Activated CD8-positive, alpha-beta T cell treated with anti-CD3 and anti-CD28 coated beads, Interleukin-2, amount 10 ng/mL, durations not matched to agents 7 days and 5 days (primary cell): ENCODE results near the gene EDC3. TPM values are rescaled to one million over a fixed set of nuclear protein-coding genes. Genes with fewer than 3 reads are reported as not detected.
"Not testable (repeated sequence)": the region's sequence is repeated elsewhere in the genome, so short reads cannot be mapped to it uniquely, and the experiment has no call there.

Experiments
- ATAC-seq: fragments of 150-1000 bp; cut with Tn5 transposase; one replicate; pipeline ENCODE4 v1.10.0; 2021; ENCODE audit warnings: moderate library complexity
- CTCF ChIA-PET: fragments of 350-600 bp; sonication (Branson Sonifier 250); formaldehyde crosslinking; loops from one replicate; lab custom pipeline; 2021; ENCODE audit warnings: antibody characterized with exemption; lab: Charles Lee
- POLR2A ChIA-PET: fragments of 350-600 bp; sonication (Branson Sonifier 250); formaldehyde crosslinking; loops from one replicate; lab custom pipeline; 2021; ENCODE audit warnings: antibody characterized with exemption; lab: Charles Lee
- DNase-seq: peaks from one replicate; pipeline ENCODE4 v3.0.0-alpha.2; 2020
- H3K27ac Mint-ChIP-seq: one replicate; pipeline ENCODE4 v1.8.0; 2021; ENCODE audit warnings: mild to moderate bottlenecking, mixed read lengths
- H3K27me3 Mint-ChIP-seq: one replicate; pipeline ENCODE4 v1.8.0; 2021; ENCODE audit warnings: low read depth, mixed read lengths
- H3K36me3 Mint-ChIP-seq: one replicate; pipeline ENCODE4 v1.8.0; 2021; ENCODE audit warnings: low read depth, mixed read lengths
- H3K4me1 Mint-ChIP-seq: one replicate; pipeline ENCODE4 v1.8.0; 2021; ENCODE audit warnings: low read depth, mixed read lengths
- H3K4me3 Mint-ChIP-seq: one replicate; pipeline ENCODE4 v1.8.0; 2021; ENCODE audit warnings: mild to moderate bottlenecking, mixed read lengths
- H3K9me3 Mint-ChIP-seq: one replicate; pipeline ENCODE4 v1.8.0; 2022; ENCODE audit warnings: mixed read lengths; ENCODE audit not compliant: insufficient read depth
- total RNA-seq, 2 experiments: library from RNA; stranded (reverse); gene quantifications; one replicate each; pipeline ENCODE4 v1.2.3, GENCODE V29; 2021

Gene EDC3
- total RNA-seq, 2 experiments from 2014 or later = 40.4 to 41.6 TPM

DNA sequence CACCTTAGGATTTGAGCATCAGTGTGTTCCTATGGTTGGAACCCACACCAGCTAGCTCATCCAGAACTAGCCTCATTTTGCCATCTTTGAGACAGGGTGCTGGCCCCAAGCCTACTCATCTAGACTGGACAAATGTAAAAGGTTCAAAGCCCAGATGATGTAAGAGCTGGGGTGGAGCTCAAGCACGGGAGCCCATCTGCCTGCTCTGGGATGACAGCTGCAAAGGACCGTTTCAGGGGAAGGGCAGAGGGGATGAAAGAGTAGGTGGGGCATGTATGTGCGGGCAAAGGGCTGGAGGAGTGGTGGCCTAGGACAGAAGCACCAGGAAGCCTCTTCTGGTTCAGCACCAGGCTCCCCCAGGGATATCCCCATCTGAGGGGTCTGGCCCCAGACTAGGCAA lies 64.4 kb downstream of the EDC3 start:
- Mint-ChIP-seq H3K36me3 (peaks cover 48% of the 10 kb centered on the region), H3K4me1 (peaks cover 18% of the 10 kb centered on the region), H3K27me3 (no peaks in the 10 kb centered on the region), H3K4me3 (no peak overlapping the region), H3K9me3 (no peaks in the 10 kb centered on the region), H3K27ac (no peak overlapping the region)
- ChIA-PET POLR2A (interaction anchor here (0.6 to 1.8 kb wide), 6 partner anchors 8 to 150 kb away, joined by 3 to 4 read pairs (median 4); partner anchors contain the start of gene ARID3B), CTCF (interaction anchor here (0.7 to 19.3 kb wide), 26 partner anchors 10 to 318 kb away, joined by 3 to 508 read pairs (median 6); partner anchors contain the start of genes CLK3 and CSK)
- ATAC-seq = no peak
- DNase-seq = no peak

- Mint-ChIP-seq H3K9me3 (no peaks in the 10 kb centered on the region), H3K27ac (peak overlapping the region; percentile 18), H3K36me3 (peaks cover 48% of the 10 kb centered on the region), H3K4me3 (no peak overlapping the region), H3K4me1 (peaks cover 21% of the 10 kb centered on the region), H3K27me3 (no peaks in the 10 kb centered on the region)
- no peak for DNase-seq
- ChIA-PET CTCF (interaction anchor here (0.8 to 19.3 kb wide), 14 partner anchors 10 to 319 kb away, joined by 3 to 508 read pairs (median 12); partner anchors contain the start of genes CLK3 and CSK), POLR2A (interaction anchor here (0.8 to 1.8 kb wide), 3 partner anchors 9 to 90 kb away, joined by 3 to 4 read pairs (median 4); partner anchors contain the start of gene ARID3B)
- ATAC-seq = no peak
These were observed 64.8 kb downstream of the EDC3 start for GRCh38 chr15:74631087-74631385.

DNA sequence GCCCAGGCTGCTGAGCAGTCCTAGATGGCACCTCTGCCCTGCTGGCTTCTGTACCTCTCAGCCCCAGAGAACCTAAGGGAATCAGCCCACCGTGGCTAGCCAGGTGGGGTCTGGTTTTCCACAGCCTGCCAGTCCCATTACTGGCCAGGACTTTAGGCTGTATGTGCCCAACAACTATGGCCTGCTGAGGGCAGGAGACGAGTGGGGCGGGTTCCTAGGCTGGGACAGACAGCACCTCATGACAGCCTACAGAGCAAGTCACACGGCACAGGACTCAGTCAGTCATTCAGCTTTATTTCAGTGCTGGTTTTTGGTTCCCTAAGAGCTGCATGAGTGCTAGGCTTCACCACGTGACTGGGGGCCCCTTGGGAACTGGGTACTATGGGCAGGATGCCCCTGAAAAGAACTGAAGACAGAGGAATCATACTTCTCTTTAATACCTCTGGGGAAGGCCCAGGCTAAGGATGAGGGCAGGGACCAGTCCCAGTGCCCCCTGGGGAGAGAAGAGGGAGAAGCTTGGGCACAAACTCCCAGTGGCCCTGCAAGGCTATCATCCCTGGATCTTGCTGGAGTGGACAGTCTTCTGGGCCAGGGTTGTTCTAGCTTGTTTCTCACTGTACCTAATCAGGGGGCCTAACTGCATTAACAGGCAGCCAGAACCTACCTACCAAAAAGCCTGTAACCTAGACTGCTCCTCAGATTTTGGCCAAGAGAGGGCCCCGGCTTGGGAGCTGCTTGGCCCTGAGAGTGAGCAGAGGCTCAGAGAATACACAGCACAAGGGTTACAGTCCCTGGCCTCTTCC lies 65.3 kb downstream of the EDC3 start:
- Mint-ChIP-seq H3K4me3 (no peak overlapping the region), H3K27me3 (no peaks in the 10 kb centered on the region), H3K27ac (peak overlapping the region; percentile 53), H3K4me1 (peaks cover 27% of the 10 kb centered on the region), H3K9me3 (no peaks in the 10 kb centered on the region), H3K36me3 (peaks cover 50% of the 10 kb centered on the region)
- ATAC-seq (no peak), DNase-seq (no peak)
- ChIA-PET CTCF (interaction anchor here (1.3 to 19.3 kb wide), 11 partner anchors 11 to 319 kb away, joined by 4 to 508 read pairs (median 14); partner anchors contain the start of genes CLK3 and CSK), POLR2A (interaction anchor here (1.7 kb wide), 1 partner anchor 8 kb away, joined by 4 read pairs; no protein-coding TSS in a partner anchor)

DNA sequence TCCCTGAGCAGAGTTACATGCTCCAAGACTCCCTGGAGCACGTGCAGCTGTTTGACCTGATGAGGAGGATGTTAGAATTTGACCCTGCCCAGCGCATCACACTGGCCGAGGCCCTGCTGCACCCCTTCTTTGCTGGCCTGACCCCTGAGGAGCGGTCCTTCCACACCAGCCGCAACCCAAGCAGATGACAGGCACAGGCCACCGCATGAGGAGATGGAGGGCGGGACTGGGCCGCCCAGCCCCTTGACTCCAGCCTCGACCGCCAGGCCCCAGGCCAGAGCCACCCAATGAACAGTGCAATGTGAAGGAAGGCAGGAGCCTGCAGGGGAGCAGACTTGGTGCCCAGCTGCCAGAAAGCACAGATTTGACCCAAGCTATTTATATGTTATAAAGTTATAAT lies 66.1 kb downstream of the EDC3 start:
- POLR2A ChIA-PET, H3K4me3 Mint-ChIP-seq, ATAC-seq, H3K9me3 Mint-ChIP-seq, DNase-seq, H3K27me3 Mint-ChIP-seq, H3K27ac Mint-ChIP-seq: not testable (repeated sequence)
- peaks cover 30% of the 10 kb centered on the region for H3K4me1 Mint-ChIP-seq
- CTCF ChIA-PET = interaction anchor here (6.3 to 19.3 kb wide), 3 partner anchors 10 to 257 kb away, joined by 82 to 508 read pairs (median 228); partner anchors contain the start of gene CLK3
- H3K36me3 Mint-ChIP-seq = peaks cover 56% of the 10 kb centered on the region

GRCh38 chr15:74628949-74629348 lies 66.9 kb downstream of the EDC3 start:
- DNase-seq = no peak
- ChIA-PET POLR2A (interaction anchor here (1.0 kb wide), 1 partner anchor 11 kb away, joined by 5 read pairs; no protein-coding TSS in a partner anchor), CTCF (interaction anchor here (1.1 to 11.6 kb wide), 3 partner anchors 10 to 142 kb away, joined by 3 to 228 read pairs (median 5); partner anchors contain the start of gene CLK3)
- H3K36me3 Mint-ChIP-seq = peaks cover 63% of the 10 kb centered on the region
- no peaks in the 10 kb centered on the region for H3K9me3 Mint-ChIP-seq
- H3K27ac Mint-ChIP-seq = peak overlapping the region; percentile 84
- H3K27me3 Mint-ChIP-seq = no peaks in the 10 kb centered on the region
- ATAC-seq = no peak
- H3K4me1 Mint-ChIP-seq = peaks cover 30% of the 10 kb centered on the region
- no peak overlapping the region for H3K4me3 Mint-ChIP-seq

GRCh38 chr15:74628199-74628598 lies 67.6 kb downstream of the EDC3 start:
- H3K27ac Mint-ChIP-seq = peak overlapping the region; percentile 84
- ChIA-PET CTCF (interaction anchor here (1.0 to 11.6 kb wide), 4 partner anchors 9 to 143 kb away, joined by 3 to 228 read pairs (median 4); partner anchors contain the start of gene CLK3), POLR2A (interaction anchor here (1.0 to 1.6 kb wide), 2 partner anchors 10 to 159 kb away, joined by 3 to 5 read pairs; no protein-coding TSS in a partner anchor)
- H3K4me1 Mint-ChIP-seq = peaks cover 30% of the 10 kb centered on the region
- DNase-seq = no peak
- no peak overlapping the region for H3K4me3 Mint-ChIP-seq
- peaks cover 69% of the 10 kb centered on the region for H3K36me3 Mint-ChIP-seq
- ATAC-seq = no peak
- no peaks in the 10 kb centered on the region for H3K27me3 Mint-ChIP-seq
- H3K9me3 Mint-ChIP-seq = no peaks in the 10 kb centered on the region

DNA sequence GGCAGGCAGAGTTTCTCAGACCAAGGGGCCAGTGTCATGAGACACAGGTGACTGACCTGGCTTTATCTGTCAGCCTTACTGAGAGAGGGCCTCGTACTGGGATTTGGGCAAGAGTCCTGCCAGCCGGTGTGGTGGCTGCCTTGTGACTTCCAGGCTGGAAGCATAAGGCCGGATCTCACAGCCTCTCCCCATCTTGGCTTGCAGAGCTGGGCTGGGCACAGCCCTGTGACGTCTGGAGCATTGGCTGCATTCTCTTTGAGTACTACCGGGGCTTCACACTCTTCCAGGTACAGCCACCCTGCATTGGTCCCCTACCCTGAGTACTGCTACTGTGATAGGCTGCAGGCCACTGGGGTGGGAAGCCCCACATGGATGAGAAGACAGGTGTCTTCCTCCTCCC lies 68.1 kb downstream of the EDC3 start:
- DNase-seq (no peak), ATAC-seq (no peak)
- no peaks in the 10 kb centered on the region for H3K27me3 Mint-ChIP-seq
- H3K9me3 Mint-ChIP-seq = no peaks in the 10 kb centered on the region
- H3K36me3 Mint-ChIP-seq = peaks cover 73% of the 10 kb centered on the region
- ChIA-PET CTCF (interaction anchor here (1.0 to 11.6 kb wide), 8 partner anchors 9 to 255 kb away, joined by 3 to 228 read pairs (median 5); partner anchors contain the start of gene CLK3), POLR2A (interaction anchor here (1.0 to 1.9 kb wide), 5 partner anchors 9 to 307 kb away, joined by 3 to 10 read pairs (median 3); partner anchors contain the start of gene CLK3)
- peaks cover 30% of the 10 kb centered on the region for H3K4me1 Mint-ChIP-seq
- H3K4me3 Mint-ChIP-seq = no peak overlapping the region
- H3K27ac Mint-ChIP-seq = peak overlapping the region; percentile 84

DNA sequence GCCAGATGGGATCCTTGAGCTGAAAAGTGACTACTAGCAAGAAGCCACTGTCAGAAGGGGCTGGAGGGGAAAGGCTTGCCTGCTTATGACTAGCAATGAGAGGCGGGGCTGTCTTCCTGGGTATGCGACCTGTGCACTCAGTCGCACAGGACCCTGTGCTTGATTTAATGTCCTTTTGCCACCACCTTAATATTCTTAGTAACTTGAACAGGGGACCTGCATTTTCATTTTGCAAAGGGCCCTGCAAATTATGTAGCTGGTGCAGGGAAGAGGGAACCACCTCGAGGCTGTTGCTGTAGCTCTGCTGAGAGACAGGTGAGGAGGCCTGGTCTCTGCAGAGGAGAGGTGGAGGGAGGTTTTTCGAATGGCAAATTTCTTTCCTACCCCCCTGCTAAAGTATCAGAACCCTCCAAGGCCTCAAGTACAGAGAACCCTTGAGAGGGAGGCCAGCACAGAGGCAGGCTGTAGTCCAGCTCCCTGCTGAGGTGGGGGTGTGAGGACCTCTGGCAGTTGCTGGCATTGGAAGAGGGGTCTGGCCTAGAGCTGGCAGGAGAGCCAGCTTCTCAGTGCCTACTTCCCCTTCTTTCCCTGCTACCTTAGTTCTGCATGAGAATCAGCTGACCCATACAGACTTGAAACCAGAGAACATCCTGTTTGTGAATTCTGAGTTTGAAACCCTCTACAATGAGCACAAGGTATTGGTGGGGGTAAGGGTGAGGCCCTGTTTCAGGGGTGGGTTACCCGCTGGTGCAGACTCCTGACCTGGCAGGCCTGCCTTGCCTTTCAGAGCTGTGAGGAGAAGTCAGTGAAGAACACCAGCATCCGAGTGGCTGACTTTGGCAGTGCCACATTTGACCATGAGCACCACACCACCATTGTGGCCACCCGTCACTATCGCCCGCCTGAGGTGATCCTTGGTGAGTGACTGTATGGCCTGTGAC lies 68.8 kb downstream of the EDC3 start:
- CTCF ChIA-PET = interaction anchor here (0.6 to 11.6 kb wide), 10 partner anchors 8 to 254 kb away, joined by 3 to 228 read pairs (median 4); partner anchors contain the start of gene CLK3
- Mint-ChIP-seq H3K4me3 (peak overlapping the region; percentile 8), H3K27me3 (no peaks in the 10 kb centered on the region), H3K36me3 (peaks cover 73% of the 10 kb centered on the region), H3K27ac (peak overlapping the region; percentile 84), H3K4me1 (peaks cover 30% of the 10 kb centered on the region), H3K9me3 (no peaks in the 10 kb centered on the region)
- ATAC-seq (peak; percentile 22), DNase-seq (no peak)
- POLR2A ChIA-PET = interaction anchor here (1.2 to 1.9 kb wide), 5 partner anchors 9 to 307 kb away, joined by 3 to 10 read pairs (median 3); partner anchors contain the start of gene CLK3

DNA sequence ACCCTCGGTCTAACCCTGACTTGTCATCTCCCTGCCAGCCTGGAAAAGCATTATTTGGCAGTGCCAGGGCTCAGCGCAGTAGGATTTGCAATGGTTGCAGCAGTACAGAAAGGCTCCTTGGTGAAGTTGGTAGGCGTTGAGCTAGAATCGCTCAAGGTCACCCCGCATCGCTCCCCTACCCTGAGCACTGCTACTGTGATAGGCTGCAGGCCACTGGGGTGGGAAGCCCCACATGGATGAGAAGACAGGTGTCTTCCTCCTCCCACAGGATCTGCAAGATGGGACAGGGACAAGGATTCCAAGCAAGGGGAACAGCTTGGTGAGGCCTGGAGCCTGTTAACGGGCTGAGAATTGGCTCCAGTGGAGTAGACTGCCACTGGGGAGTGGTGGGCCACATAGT lies 69.5 kb downstream of the EDC3 start:
- Mint-ChIP-seq H3K9me3 (no peaks in the 10 kb centered on the region), H3K36me3 (peaks cover 77% of the 10 kb centered on the region), H3K27me3 (no peaks in the 10 kb centered on the region), H3K27ac (peak overlapping the region; percentile 84), H3K4me1 (peaks cover 30% of the 10 kb centered on the region), H3K4me3 (no peak overlapping the region)
- ChIA-PET POLR2A (interaction anchor here (1.2 to 1.9 kb wide), 3 partner anchors 9 to 150 kb away, joined by 3 to 10 read pairs (median 3); partner anchors contain the start of gene CLK3), CTCF (interaction anchor here (0.7 to 11.6 kb wide), 6 partner anchors 7 to 143 kb away, joined by 3 to 228 read pairs (median 7); partner anchors contain the start of gene CLK3)
- DNase-seq (no peak), ATAC-seq (no peak)

DNA sequence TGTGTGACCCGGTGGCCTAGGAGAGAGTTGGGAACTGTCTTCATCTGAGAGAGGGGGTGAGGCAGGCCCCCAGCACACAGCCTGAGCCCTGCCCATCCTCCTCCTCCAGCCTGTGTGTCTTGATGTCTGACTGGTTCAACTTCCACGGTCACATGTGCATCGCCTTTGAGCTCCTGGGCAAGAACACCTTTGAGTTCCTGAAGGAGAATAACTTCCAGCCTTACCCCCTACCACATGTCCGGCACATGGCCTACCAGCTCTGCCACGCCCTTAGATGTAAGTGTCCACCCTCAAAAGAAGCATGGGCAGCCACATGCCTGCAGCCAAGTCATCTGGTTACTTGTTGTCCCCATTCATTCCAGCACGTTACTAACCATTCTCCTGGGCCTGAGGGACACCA lies 70.1 kb downstream of the EDC3 start:
- Mint-ChIP-seq H3K9me3 (no peaks in the 10 kb centered on the region), H3K4me3 (no peak overlapping the region), H3K36me3 (peaks cover 83% of the 10 kb centered on the region), H3K4me1 (peaks cover 36% of the 10 kb centered on the region), H3K27me3 (no peaks in the 10 kb centered on the region), H3K27ac (peak overlapping the region; percentile 84)
- CTCF ChIA-PET = interaction anchor here (0.6 to 13.3 kb wide), 5 partner anchors 6 to 32 kb away, joined by 3 to 228 read pairs (median 3); partner anchors contain the start of gene CLK3
- no peak for ATAC-seq
- POLR2A ChIA-PET = no interaction called here
- no peak for DNase-seq
